Glutamatergic neuron (in vitro differentiated cells): ENCODE measurements around the gene HMOX1. TPM values are rescaled to one million over a fixed set of nuclear protein-coding genes. Genes with fewer than 3 reads are reported as not detected.

ENCODE experiments used
- DNase-seq: peaks from one replicate; pipeline ENCODE4 v3.0.0; 2022
- H3K27ac Mint-ChIP-seq: one replicate; pipeline ENCODE4 v1.8.0; 2020; ENCODE audit warnings: mild to moderate bottlenecking, mixed read lengths, inconsistent platforms; ENCODE audit not compliant: unreplicated experiment
- H3K27me3 Mint-ChIP-seq: one replicate; pipeline ENCODE4 v1.8.0; 2020; ENCODE audit warnings: mild to moderate bottlenecking, moderate library complexity, mixed read lengths, inconsistent platforms; ENCODE audit not compliant: unreplicated experiment
- H3K36me3 Mint-ChIP-seq: one replicate; pipeline ENCODE4 v1.8.0; 2020; ENCODE audit warnings: mild to moderate bottlenecking, mixed read lengths, inconsistent platforms; ENCODE audit not compliant: unreplicated experiment
- H3K4me1 Mint-ChIP-seq: one replicate; pipeline ENCODE4 v1.8.0; 2020; ENCODE audit warnings: mild to moderate bottlenecking, low read depth, mixed read lengths, inconsistent platforms; ENCODE audit not compliant: unreplicated experiment
- H3K4me3 Mint-ChIP-seq: one replicate; pipeline ENCODE4 v1.8.0; 2020; ENCODE audit warnings: mild to moderate bottlenecking, mixed read lengths, inconsistent platforms; ENCODE audit not compliant: unreplicated experiment
- H3K9me3 Mint-ChIP-seq: one replicate; pipeline ENCODE4 v1.8.0; 2020; ENCODE audit warnings: mild to moderate bottlenecking, moderate library complexity, mixed read lengths, inconsistent platforms; ENCODE audit not compliant: unreplicated experiment
- CTCF ChIP-seq: fragments of 200-600 bp; sonication (generic); IDR thresholded peaks from one replicate; pipeline ENCODE4 v1.5.0; 2021; ENCODE audit not compliant: partially characterized antibody, unreplicated experiment
- total RNA-seq: library from RNA; stranded (reverse); fragmentation: NEBNext Ultra II Directional; extraction: Animal tissue kit (Norgen Biotek cat#: 25700); gene quantifications from one replicate; pipeline ENCODE4 v1.2.1, GENCODE V29; 2021; ENCODE audit not compliant: unreplicated experiment

Gene HMOX1
- total RNA-seq, 1 donor from 2014 or later = 14.9 TPM

- Mint-ChIP-seq H3K27me3 (peaks cover 2% of the 10 kb centered on the region), H3K4me1 (peaks cover 2% of the 10 kb centered on the region), H3K9me3 (no peaks in the 10 kb centered on the region), H3K27ac (no peak overlapping the region), H3K36me3 (peaks cover 3% of the 10 kb centered on the region), H3K4me3 (no peak overlapping the region)
- DNase-seq = no peak
- TF ChIP-seq CTCF = no peak
These were observed 44.7 kb upstream of the HMOX1 start for GRCh38 chr22:35335936-35336781.

DNA sequence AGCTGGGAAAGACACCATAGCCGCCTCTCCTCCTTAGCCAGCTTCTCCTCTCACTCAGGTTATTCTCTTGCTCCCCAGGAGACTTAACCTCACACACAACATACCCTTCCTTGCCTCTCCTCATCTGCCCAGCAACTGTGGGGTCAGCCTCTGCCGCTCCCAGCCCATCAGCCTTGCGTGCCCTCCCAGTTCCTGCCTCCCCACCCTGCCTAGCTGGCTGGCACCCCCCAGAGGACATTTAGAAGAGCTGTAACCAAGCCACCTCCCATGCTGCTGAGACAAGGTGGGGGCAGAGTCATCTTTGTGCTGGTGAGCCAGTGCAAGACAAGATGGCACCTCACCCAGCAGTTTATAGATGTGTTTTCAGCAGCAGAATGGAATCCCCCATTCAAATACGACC is 43.0 kb upstream of the HMOX1 start:
- H3K4me1 Mint-ChIP-seq = peaks cover 2% of the 10 kb centered on the region
- H3K9me3 Mint-ChIP-seq = no peaks in the 10 kb centered on the region
- peaks cover 3% of the 10 kb centered on the region for H3K36me3 Mint-ChIP-seq
- no peak for DNase-seq
- H3K27ac Mint-ChIP-seq = no peak overlapping the region
- H3K27me3 Mint-ChIP-seq = no peaks in the 10 kb centered on the region
- no peak overlapping the region for H3K4me3 Mint-ChIP-seq
- no peak for TF ChIP-seq CTCF

- Mint-ChIP-seq H3K27me3 (peaks cover 2% of the 10 kb centered on the region), H3K9me3 (peaks cover 3% of the 10 kb centered on the region), H3K36me3 (peaks cover 3% of the 10 kb centered on the region), H3K27ac (no peak overlapping the region), H3K4me1 (no peaks in the 10 kb centered on the region), H3K4me3 (no peak overlapping the region)
- DNase-seq = no peak
- no peak for TF ChIP-seq CTCF
These were observed 39.6 kb upstream of the HMOX1 start for GRCh38 chr22:35341090-35341874.

GRCh38 chr22:35342390-35342789 is 38.5 kb upstream of the HMOX1 start:
- no peak for TF ChIP-seq CTCF
- Mint-ChIP-seq H3K4me1 (no peaks in the 10 kb centered on the region), H3K9me3 (peaks cover 3% of the 10 kb centered on the region), H3K4me3 (no peak overlapping the region), H3K36me3 (peaks cover 3% of the 10 kb centered on the region), H3K27ac (no peak overlapping the region), H3K27me3 (peaks cover 2% of the 10 kb centered on the region)
- DNase-seq = no peak
